ENCODE measurements around the gene CPNE1.

Gene CPNE1

GRCh38 chr20:35657271-35657670, 7.4 kb downstream of the CPNE1 start:
- no peak for TF ChIP-seq SIN3A (IDR thresholded peaks at IDR 0.05; ENCODE audit: borderline replicate concordance, insufficient read depth, low read length)
- TF ChIP-seq REST (IDR thresholded peaks at IDR 0.05; ENCODE audit: insufficient read depth in 1 of 2, low read depth in 2 of 2, low read length in 2 of 2), result no peak
- TF ChIP-seq TAF1 (IDR thresholded peaks at IDR 0.05; ENCODE audit: borderline replicate concordance, insufficient read depth, low read length), result no peak
- TF ChIP-seq FOXP2 (optimal IDR thresholded peaks at IDR 0.05; ENCODE audit: borderline replicate concordance, extremely low read depth, extremely low read length, insufficient read depth), result no peak
- TF ChIP-seq POLR2AphosphoS5 (IDR thresholded peaks at IDR 0.05; ENCODE audit: low read depth, low read length), result no peak

GRCh38 chr20:35654415-35654814, 10.3 kb downstream of the CPNE1 start:
- TF ChIP-seq POLR2AphosphoS5 (IDR thresholded peaks at IDR 0.05; ENCODE audit: low read depth, low read length), result no peak
- TF ChIP-seq TAF1 (IDR thresholded peaks at IDR 0.05; ENCODE audit: borderline replicate concordance, insufficient read depth, low read length), result no peak
- no peak for TF ChIP-seq SIN3A (IDR thresholded peaks at IDR 0.05; ENCODE audit: borderline replicate concordance, insufficient read depth, low read length)
- no peak for TF ChIP-seq FOXP2 (optimal IDR thresholded peaks at IDR 0.05; ENCODE audit: borderline replicate concordance, extremely low read depth, extremely low read length, insufficient read depth)
- no peak for TF ChIP-seq REST (IDR thresholded peaks at IDR 0.05; ENCODE audit: insufficient read depth in 1 of 2, low read depth in 2 of 2, low read length in 2 of 2)

- no peak for TF ChIP-seq TAF1 (IDR thresholded peaks at IDR 0.05; ENCODE audit: borderline replicate concordance, insufficient read depth, low read length)
- TF ChIP-seq REST (IDR thresholded peaks at IDR 0.05; ENCODE audit: insufficient read depth in 1 of 2, low read depth in 2 of 2, low read length in 2 of 2), result no peak
- TF ChIP-seq FOXP2 (optimal IDR thresholded peaks at IDR 0.05; ENCODE audit: borderline replicate concordance, extremely low read depth, extremely low read length, insufficient read depth), result no peak
- no peak for TF ChIP-seq SIN3A (IDR thresholded peaks at IDR 0.05; ENCODE audit: borderline replicate concordance, insufficient read depth, low read length)
- no peak for TF ChIP-seq POLR2AphosphoS5 (IDR thresholded peaks at IDR 0.05; ENCODE audit: low read depth, low read length)
These were observed 10.8 kb downstream of the CPNE1 start for GRCh38 chr20:35653893-35654292.

GRCh38 chr20:35653430-35653734, 11.3 kb downstream of the CPNE1 start:
- TF ChIP-seq FOXP2 (optimal IDR thresholded peaks at IDR 0.05; ENCODE audit: borderline replicate concordance, extremely low read depth, extremely low read length, insufficient read depth) (no peak), TAF1 (IDR thresholded peaks at IDR 0.05; ENCODE audit: borderline replicate concordance, insufficient read depth, low read length) (no peak), REST (IDR thresholded peaks at IDR 0.05; ENCODE audit: insufficient read depth in 1 of 2, low read depth in 2 of 2, low read length in 2 of 2) (no peak), SIN3A (IDR thresholded peaks at IDR 0.05; ENCODE audit: borderline replicate concordance, insufficient read depth, low read length) (no peak)

Data from PFSK-1 (cell line).